GM18502 (cell line): ENCODE data around the gene TRMT1L.

ENCODE experiments used
- ATAC-seq: cut with Tn5 transposase; IDR thresholded peaks from one replicate; pipeline ENCODE4 v1.9.1; 2021; ENCODE audit warnings: mild to moderate bottlenecking; ENCODE audit not compliant: unreplicated experiment, poor library complexity

The TRMT1L gene

GRCh38 chr1:185137896-185138545 is 18.7 kb downstream of the TRMT1L start:
- ATAC-seq, result no peak

- ATAC-seq, result no peak
These were observed 24.2 kb downstream of the TRMT1L start for GRCh38 chr1:185132534-185132933.

- no peak for ATAC-seq
These were observed 27.0 kb downstream of the TRMT1L start for GRCh38 chr1:185129708-185130107.

- ATAC-seq, result no peak
These were observed 44.4 kb downstream of the TRMT1L start for GRCh38 chr1:185112356-185112755.

GRCh38 chr1:185111873-185112272 is 44.9 kb downstream of the TRMT1L start:
- no peak for ATAC-seq

GRCh38 chr1:185110145-185110544 is 46.6 kb downstream of the TRMT1L start:
- ATAC-seq, result no peak

GRCh38 chr1:185108321-185108720 is 48.4 kb downstream of the TRMT1L start:
- no peak for ATAC-seq

- no peak for ATAC-seq
These were observed 51.6 kb downstream of the TRMT1L start for GRCh38 chr1:185105121-185105520.

GRCh38 chr1:185104083-185104482 is 52.7 kb downstream of the TRMT1L start:
- no peak for ATAC-seq

- ATAC-seq, result no peak
These were observed 60.2 kb downstream of the TRMT1L start for GRCh38 chr1:185096531-185096930.

- no peak for ATAC-seq
These were observed 62.0 kb downstream of the TRMT1L start for GRCh38 chr1:185094761-185095160.

GRCh38 chr1:185091480-185091879 is 65.3 kb downstream of the TRMT1L start:
- ATAC-seq, result no peak

- ATAC-seq, result no peak
These were observed 69.0 kb downstream of the TRMT1L start for GRCh38 chr1:185087746-185088145.

- no peak for ATAC-seq
These were observed 69.7 kb downstream of the TRMT1L start for GRCh38 chr1:185087101-185087500.

- no peak for ATAC-seq
These were observed 72.9 kb downstream of the TRMT1L start for GRCh38 chr1:185083818-185084217.

GRCh38 chr1:185080422-185080821 is 76.3 kb downstream of the TRMT1L start:
- ATAC-seq, result no peak

- no peak for ATAC-seq
These were observed 79.4 kb downstream of the TRMT1L start for GRCh38 chr1:185077374-185077773.

- no peak for ATAC-seq
These were observed 81.3 kb downstream of the TRMT1L start for GRCh38 chr1:185075476-185075875.

- no peak for ATAC-seq
These were observed 82.4 kb downstream of the TRMT1L start for GRCh38 chr1:185074307-185074706.

- no peak for ATAC-seq
These were observed 83.0 kb downstream of the TRMT1L start for GRCh38 chr1:185073725-185074124.

- no peak for ATAC-seq
These were observed 86.7 kb downstream of the TRMT1L start for GRCh38 chr1:185070051-185070450.

GRCh38 chr1:185069202-185069772 is 87.5 kb downstream of the TRMT1L start:
- no peak for ATAC-seq
